HCT116 (cell line): ENCODE measurements around the gene PHGDH. TPM values are rescaled to one million over a fixed set of nuclear protein-coding genes. Genes with fewer than 3 reads are reported as not detected.

Source experiments
- ATAC-seq: fragments of 200-7000 bp; cut with Tn5 transposase; 2 replicates; pipeline ENCODE4 v1.9.1; 2020; ENCODE audit warnings: mild to moderate bottlenecking, moderate library complexity
- BruUV-seq: library from RNA; stranded (reverse); fragments of 400-500 nt; replicated peaks from 2 replicates; lab custom pipeline; 2021; lab: Mats Ljungman, UMichigan
- CTCF ChIA-PET: fragments of 300-600 bp; sonication (Branson Sonifier 250); formaldehyde crosslinking; loops from one replicate; lab custom pipeline; 2021; ENCODE audit warnings: antibody characterized with exemption; lab: Charles Lee
- POLR2A ChIA-PET: fragments of 300-600, 350-600 bp; sonication (Branson Sonifier 250); formaldehyde crosslinking; loops from one replicate; lab custom pipeline; 2021; ENCODE audit warnings: antibody characterized with exemption; lab: Charles Lee
- RAD21 ChIA-PET, 2 experiments: fragments of 300-600 bp; sonication (Branson Sonifier 250); formaldehyde crosslinking; loops; one replicate each; lab custom pipeline; 2023; ENCODE audit warnings: low total read pairs in 2 of 2; ENCODE audit not compliant: uncharacterized antibody in 2 of 2, unreplicated experiment in 2 of 2, low non-redundant PET in 1 of 2; lab: Charles Lee
- DNase-seq: peaks from one replicate; pipeline ENCODE4 v3.0.0-alpha.2; 2010; ENCODE audit warnings: low read depth, low spot score
- H2AFZ ChIP-seq: fragments of 200-600 bp; shearing (Covaris generic), sonication (generic); 2 replicates; pipeline ENCODE4 v1.6.1; 2017; ENCODE audit warnings: low read depth, mixed run types, mixed read lengths, antibody characterized with exemption, low read length; ENCODE audit not compliant: poor library complexity, severe bottlenecking
- H3K27ac ChIP-seq: 2 replicates; pipeline ENCODE4 v1.5.1; 2012; ENCODE audit warnings: low read depth, low read length
- H3K27me3 ChIP-seq: fragments of 200-600 bp; sonication (generic); 2 replicates; pipeline ENCODE4 v1.6.1; 2016; ENCODE audit warnings: mixed run types, low read length, mixed read lengths; ENCODE audit not compliant: insufficient read depth
- H3K36me3 ChIP-seq, 2 experiments: fragments of 200-500 bp in 1 of 2; fragments of 200-600 bp in 1 of 2; sonication (Bioruptor generic) in 1 of 2; sonication (generic) in 1 of 2; 2 replicates each; pipeline versions ENCODE4 v1.5.1 to v1.6.1; 2014 to 2016; ENCODE audit warnings: low read length in 2 of 2, inconsistent platforms in 1 of 2, mixed read lengths in 1 of 2, mixed run types in 1 of 2; ENCODE audit not compliant: insufficient read depth in 2 of 2, control insufficient read depth in 1 of 2
- H3K4me1 ChIP-seq, 2 experiments: fragments of 200-600 bp in 1 of 2; sonication (generic) in 1 of 2; 2 replicates each; pipeline versions ENCODE4 v1.5.1 to v1.6.1; 2012 to 2017; ENCODE audit warnings: low read length in 2 of 2, inconsistent platforms in 1 of 2, mild to moderate bottlenecking in 1 of 2, mixed read lengths in 1 of 2, mixed run types in 1 of 2, moderate library complexity in 1 of 2; ENCODE audit not compliant: insufficient read depth in 2 of 2, control insufficient read depth in 1 of 2
- H3K4me2 ChIP-seq: fragments of 200-600 bp; sonication (generic); 2 replicates; pipeline ENCODE4 v1.6.1; 2017; ENCODE audit warnings: mixed run types, low read length, mixed read lengths
- H3K4me3 ChIP-seq, 2 experiments: fragments of 200-600 bp in 1 of 2; sonication (generic) in 1 of 2; replicated peaks in 1 of 2; 2 replicates each; pipeline ENCODE4 v1.5.1; 2011 to 2016; ENCODE audit warnings: low read length in 2 of 2, control low read depth in 1 of 2, low read depth in 1 of 2, mild to moderate bottlenecking in 1 of 2, mixed read lengths in 1 of 2, mixed run types in 1 of 2
- H3K79me2 ChIP-seq: fragments of 200-600 bp; sonication (generic); 2 replicates; pipeline ENCODE4 v1.6.1; 2017; ENCODE audit warnings: mild to moderate bottlenecking, mixed run types, low read length, moderate library complexity, mixed read lengths; ENCODE audit not compliant: insufficient read depth
- H3K9ac ChIP-seq: fragments of 200-600 bp; sonication (generic); 2 replicates; pipeline ENCODE4 v1.6.1; 2016; ENCODE audit warnings: low read length, mixed read lengths
- H3K9me2 ChIP-seq: fragments of 200-600 bp; sonication (generic), shearing (Covaris generic); 2 replicates; pipeline ENCODE4 v1.6.1; 2017; ENCODE audit warnings: mixed run types, mild to moderate bottlenecking, moderate library complexity; ENCODE audit not compliant: insufficient read depth
- H3K9me3 ChIP-seq, 2 experiments: fragments of 200-500 bp in 1 of 2; fragments of 200-600 bp in 1 of 2; sonication (Bioruptor generic) in 1 of 2; sonication (generic) in 1 of 2; 2 replicates each; pipeline ENCODE4 v1.6.1; 2014 to 2017; ENCODE audit warnings: low read length in 2 of 2, mixed read lengths in 2 of 2, inconsistent platforms in 1 of 2, low read depth in 1 of 2, mild to moderate bottlenecking in 1 of 2, mixed run types in 1 of 2, moderate library complexity in 1 of 2; ENCODE audit not compliant: control insufficient read depth in 1 of 2, insufficient read depth in 1 of 2
- H4K20me1 ChIP-seq: fragments of 200-600 bp; sonication (generic), shearing (Covaris generic); 2 replicates; pipeline ENCODE4 v1.6.1; 2017; ENCODE audit warnings: mixed run types, mild to moderate bottlenecking, moderate library complexity; ENCODE audit not compliant: insufficient read depth
- CBX3 ChIP-seq: IDR thresholded peaks from 2 replicates; pipeline ENCODE4 v1.6.1; 2012; ENCODE audit warnings: low read depth
- CTCF ChIP-seq, 3 experiments: fragments of 200-600 bp in 1 of 3; sonication (generic) in 1 of 3; IDR thresholded peaks in 2 of 3; conservative IDR thresholded peaks in 1 of 3; 2 replicates each; pipeline ENCODE4 v1.5.1; 2012 to 2017; ENCODE audit warnings: low read depth in 2 of 3, low read length in 2 of 3, antibody characterized with exemption in 1 of 3, borderline replicate concordance in 1 of 3, control low read depth in 1 of 3, mild to moderate bottlenecking in 1 of 3, mixed read lengths in 1 of 3, mixed run types in 1 of 3, moderate library complexity in 1 of 3; ENCODE audit not compliant: insufficient read depth in 1 of 3
- EZH2 ChIP-seq: fragments of 200-600 bp; sonication (generic); IDR thresholded peaks from 2 replicates; pipeline ENCODE4 v1.6.1; 2017; ENCODE audit warnings: antibody characterized with exemption, mixed run types
- EZH2phosphoT487 ChIP-seq: fragments of 200-600 bp; IDR thresholded peaks from 2 replicates; pipeline ENCODE4 v1.6.1; 2018; ENCODE audit warnings: antibody characterized with exemption, borderline replicate concordance
- JUND ChIP-seq: IDR thresholded peaks from 2 replicates; pipeline ENCODE4 v1.6.1; 2012
- POLR2AphosphoS5 ChIP-seq: IDR thresholded peaks from 2 replicates; pipeline ENCODE4 v1.6.1; 2011; ENCODE audit warnings: mild to moderate bottlenecking, low read depth, low read length, moderate library complexity
- RAD21 ChIP-seq: IDR thresholded peaks from 2 replicates; pipeline ENCODE4 v1.6.1; 2012; ENCODE audit warnings: low read depth, mild to moderate bottlenecking
- REST ChIP-seq: IDR thresholded peaks from 2 replicates; pipeline ENCODE4 v1.6.1; 2012; ENCODE audit warnings: low read depth
- SP1 ChIP-seq: IDR thresholded peaks from 2 replicates; pipeline ENCODE4 v1.6.1; 2012; ENCODE audit warnings: low read depth
- SRF ChIP-seq: IDR thresholded peaks from 2 replicates; pipeline ENCODE4 v1.6.1; 2012; ENCODE audit warnings: low read depth
- TCF7L2 ChIP-seq: IDR thresholded peaks from 2 replicates; pipeline ENCODE4 v1.7.0; 2011; ENCODE audit warnings: borderline replicate concordance, inconsistent platforms; ENCODE audit not compliant: insufficient read depth, insufficient read length; ENCODE audit errors: extremely low read depth
- YY1 ChIP-seq: IDR thresholded peaks from 2 replicates; pipeline ENCODE4 v1.6.1; 2011; ENCODE audit warnings: low read length, low read depth, moderate library complexity, mild to moderate bottlenecking; ENCODE audit not compliant: insufficient replicate concordance; ENCODE audit errors: extremely low read depth
- ZBTB33 ChIP-seq: IDR thresholded peaks from 2 replicates; pipeline ENCODE4 v1.6.1; 2011; ENCODE audit warnings: mild to moderate bottlenecking, low read length, moderate library complexity; ENCODE audit not compliant: insufficient replicate concordance; ENCODE audit errors: extremely low read depth
- ZNF274 ChIP-seq: fragments of 200-500 bp; sonication (Bioruptor generic); IDR thresholded peaks from 2 replicates; pipeline ENCODE4 v1.6.1; 2014; ENCODE audit warnings: mild to moderate bottlenecking, low read depth, low read length, inconsistent platforms
- intact Hi-C: fragments of 100-400 bp; cut with micrococcal nuclease; formaldehyde crosslinking; loops from 2 replicates; pipeline ENCODE4 v1.10.0; 2022
- total RNA-seq: library from RNA; stranded (reverse); gene quantifications from one replicate; pipeline ENCODE4 v1.2.1, GENCODE V29; 2021; ENCODE audit not compliant: unreplicated experiment

PHGDH gene
- total RNA-seq, 1 experiment from 2014 or later, result 187 TPM

- no peaks in the 10 kb centered on the region for H3K79me2 ChIP-seq
- no peaks in the 10 kb centered on the region for H4K20me1 ChIP-seq
- DNase-seq, result no peak
- no TSS peak for BruUV-seq
- intact Hi-C loops, result no loop called here
- ChIA-PET CTCF (interaction anchor here (1.2 kb wide), 1 partner anchor 18 kb away, joined by 4 read pairs; no protein-coding TSS in a partner anchor), POLR2A (no interaction called here), RAD21 (no interaction called here)
- H3K4me3 ChIP-seq, result no peak overlapping the region
- no peaks in the 10 kb centered on the region for H3K9me3 ChIP-seq
- H3K27ac ChIP-seq, result no peak overlapping the region
- no peaks in the 10 kb centered on the region for H3K9me2 ChIP-seq
- no peak for TF ChIP-seq EZH2
- TF ChIP-seq REST, result no peak
- TF ChIP-seq SRF, result no peak
- TF ChIP-seq SP1, result no peak
- TF ChIP-seq EZH2phosphoT487, result no peak
- no peak for TF ChIP-seq JUND
- no peak for TF ChIP-seq CBX3
- no peak for TF ChIP-seq TCF7L2
- TF ChIP-seq POLR2AphosphoS5, result no peak
- no peak for TF ChIP-seq YY1
- TF ChIP-seq CTCF (IDR thresholded peaks at IDR 0.05 in 2 of 3, conservative IDR thresholded peaks at IDR 0.05 in 1 of 3; ENCODE audit: borderline replicate concordance in 1 of 3, insufficient read depth in 1 of 3, low read depth in 2 of 3, low read length in 2 of 3), result no peak
- TF ChIP-seq ZNF274, result no peak
- no peak for TF ChIP-seq RAD21
- TF ChIP-seq ZBTB33, result no peak
- H2AFZ ChIP-seq, result no peak overlapping the region
- H3K4me2 ChIP-seq, result no peak overlapping the region
- H3K4me1 ChIP-seq, result no peaks in the 10 kb centered on the region
- H3K27me3 ChIP-seq, result no peaks in the 10 kb centered on the region
- H3K36me3 ChIP-seq, result no peaks in the 10 kb centered on the region
- no peak overlapping the region for H3K9ac ChIP-seq
- no peak for ATAC-seq
Measured at GRCh38 chr1:119790451-119791198, 78.9 kb downstream of the PHGDH start.
